Activated CD8-positive, alpha-beta memory T cell treated with anti-CD3 and anti-CD28 coated beads for 48 hours (primary cell): ENCODE measurements around the gene LMX1A.

Source experiments
- DNase-seq, 3 experiments: peaks; one replicate each; pipeline ENCODE4 v3.0.0-alpha.2; 2020; ENCODE audit warnings: low read depth in 2 of 3, low spot score in 2 of 3

LMX1A gene

DNA sequence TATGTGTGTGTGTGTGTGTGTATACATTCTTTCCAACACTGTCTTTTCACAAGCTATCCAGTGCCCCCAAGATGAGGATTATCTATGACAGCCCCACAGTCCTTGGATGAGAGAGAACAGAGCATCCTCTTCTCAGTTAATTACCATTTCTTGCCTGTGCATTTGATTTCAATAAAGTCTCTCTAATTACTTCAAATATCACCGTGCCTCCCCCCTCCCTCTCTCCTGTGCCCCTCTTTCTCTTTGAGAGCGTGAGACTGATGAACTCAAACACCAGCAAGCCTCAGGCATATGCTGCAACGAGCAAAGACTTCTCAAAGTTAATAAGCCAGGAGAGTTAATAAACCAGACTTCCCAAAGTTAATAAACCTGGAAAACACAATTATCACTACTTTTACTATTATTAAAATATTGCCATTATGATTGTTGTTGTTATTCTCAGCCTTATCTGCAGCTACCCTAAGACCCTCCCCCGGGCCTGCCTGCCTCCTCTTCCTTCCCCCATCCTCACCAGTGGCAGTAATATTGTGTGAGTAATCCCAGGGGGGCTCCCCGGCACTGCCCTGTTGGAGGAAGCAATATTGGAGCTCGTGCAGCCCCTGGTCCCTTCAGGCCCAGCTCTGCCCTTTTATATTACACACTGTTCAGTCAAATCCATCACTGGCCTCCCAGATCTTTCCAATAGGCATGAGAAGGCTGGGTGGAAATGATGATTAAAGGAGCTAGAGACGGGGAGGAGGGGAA lies 30.9 kb downstream of the LMX1A start:
- DNase-seq = no peak

DNA sequence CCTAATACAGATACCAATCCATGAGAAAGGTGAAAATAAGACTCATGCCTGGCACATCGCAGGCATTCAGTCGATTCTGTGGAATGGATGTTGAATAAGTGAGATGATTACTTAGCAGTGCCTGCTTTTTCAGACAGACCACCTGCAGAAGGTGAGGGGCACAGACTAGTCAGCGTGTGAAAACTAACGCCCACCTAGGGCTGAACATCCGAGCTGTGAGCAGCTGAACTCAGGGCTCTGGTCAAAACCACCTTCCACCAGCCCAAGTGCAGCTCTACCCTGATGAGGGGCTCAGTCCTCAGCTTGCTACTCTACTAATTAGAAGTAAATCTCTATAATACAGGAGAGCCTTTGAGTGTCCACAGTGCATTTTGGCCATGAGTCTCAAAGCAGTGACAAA lies 32.5 kb downstream of the LMX1A start:
- no peak for DNase-seq

DNA sequence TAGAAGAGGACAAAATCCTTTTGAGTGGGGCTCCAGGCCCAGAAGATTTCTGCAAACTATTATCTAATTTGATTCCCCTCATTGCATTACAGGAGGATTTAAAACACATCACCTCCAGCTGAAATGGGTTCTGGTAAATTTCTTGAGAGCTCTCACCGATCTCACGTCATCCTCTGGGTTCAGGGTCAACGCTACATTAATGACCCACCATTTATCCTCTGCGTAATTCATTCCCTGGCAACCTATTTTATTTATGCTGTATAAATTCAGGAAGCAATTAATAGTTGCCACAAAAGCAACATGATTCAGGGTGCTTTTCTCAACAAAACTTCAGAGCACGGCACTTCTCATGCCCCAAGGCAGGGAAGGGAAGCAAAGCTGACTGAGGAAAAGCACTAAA lies 38.9 kb downstream of the LMX1A start:
- DNase-seq = no peak

GRCh38 chr1:165316153-165316772 lies 40.3 kb downstream of the LMX1A start:
- no peak for DNase-seq

GRCh38 chr1:165315481-165315880 lies 41.0 kb downstream of the LMX1A start:
- no peak for DNase-seq

DNA sequence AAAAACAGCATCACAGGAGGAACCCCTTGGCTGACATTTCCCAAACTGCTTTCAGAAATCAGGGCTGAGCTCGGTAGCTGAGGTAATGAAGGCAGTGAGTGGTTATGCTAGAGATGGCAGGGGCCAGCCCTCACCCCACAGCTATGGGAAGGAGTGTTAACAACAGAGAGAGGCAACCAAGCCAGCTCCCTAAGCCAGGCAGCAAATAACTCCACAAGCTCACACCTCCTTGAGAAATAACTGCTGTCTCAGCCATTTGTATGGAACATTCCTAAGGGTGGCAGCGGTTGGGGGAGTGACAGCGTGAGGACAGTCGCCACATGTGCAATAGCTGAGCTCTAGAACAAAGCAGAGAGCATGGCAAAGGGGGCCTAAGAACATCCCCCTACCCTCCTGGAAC lies 42.6 kb downstream of the LMX1A start:
- DNase-seq = no peak

DNA sequence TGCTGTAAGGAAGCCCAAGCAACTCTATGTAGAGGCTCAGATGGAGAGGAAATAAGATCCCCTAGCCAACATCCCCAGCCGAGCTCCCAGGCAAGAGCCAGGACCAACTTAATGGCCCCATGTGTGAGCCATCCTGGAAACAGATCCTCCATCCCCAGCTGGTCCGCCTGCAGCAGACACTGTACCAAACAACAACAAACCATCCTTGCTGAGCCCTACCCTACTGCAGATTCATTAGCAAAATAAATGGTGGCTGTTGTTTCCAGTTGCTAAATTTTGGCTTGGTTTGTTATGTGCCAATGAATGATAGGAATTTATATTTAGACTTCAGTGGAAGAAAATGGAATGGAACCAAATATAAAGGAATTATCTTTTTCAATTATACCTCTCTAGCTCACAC lies 43.9 kb downstream of the LMX1A start:
- DNase-seq = no peak

DNA sequence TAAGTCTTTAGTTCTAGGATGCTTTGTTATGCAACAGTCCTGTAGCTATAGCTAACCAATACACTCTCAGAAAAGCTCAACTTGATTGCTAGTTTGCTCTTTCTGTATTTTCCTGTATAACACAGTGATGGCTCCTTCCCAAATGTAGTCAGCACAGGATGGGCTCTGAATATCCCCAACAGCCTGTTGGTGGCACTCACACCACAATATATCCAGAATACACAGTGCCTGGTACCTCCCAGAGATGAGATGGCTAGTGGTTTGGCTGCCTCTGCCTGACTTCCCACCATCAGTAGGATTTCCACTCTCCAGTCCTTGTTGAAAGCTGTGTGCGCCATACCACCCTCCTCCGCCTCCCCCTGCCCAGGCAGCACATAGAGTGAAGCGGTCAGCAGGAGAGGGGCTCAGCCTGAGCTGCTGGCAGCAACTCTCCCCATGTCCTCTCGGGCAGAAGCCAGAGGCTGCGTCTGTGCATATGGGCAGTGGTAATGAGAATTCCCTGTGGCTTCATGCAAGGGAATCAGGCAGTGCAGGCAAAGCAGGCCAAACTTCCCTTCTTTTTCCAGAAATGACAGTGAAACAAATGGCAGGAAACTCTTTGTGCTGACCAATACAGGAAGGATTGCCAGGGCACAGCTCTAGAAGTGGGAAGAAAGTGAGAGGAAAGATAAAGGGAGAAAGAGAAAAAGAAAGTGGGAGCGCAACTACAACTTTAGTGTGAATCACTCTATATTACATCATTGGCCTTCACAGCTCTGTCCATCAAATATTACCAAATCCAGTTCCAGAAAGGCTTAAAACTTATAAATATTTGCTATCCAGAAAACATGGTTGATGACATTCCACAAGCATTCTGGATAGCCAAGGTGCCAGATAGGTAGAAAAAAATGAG lies 49.7 kb downstream of the LMX1A start:
- no peak for DNase-seq

GRCh38 chr1:165303386-165303785 lies 53.1 kb downstream of the LMX1A start:
- no peak for DNase-seq

- DNase-seq = no peak
These were observed 56.1 kb downstream of the LMX1A start for GRCh38 chr1:165300400-165300903.

- DNase-seq = no peak
These were observed 58.2 kb downstream of the LMX1A start for GRCh38 chr1:165298203-165298820.

GRCh38 chr1:165296205-165296604 lies 60.3 kb downstream of the LMX1A start:
- DNase-seq = no peak

GRCh38 chr1:165290148-165290547 lies 66.4 kb downstream of the LMX1A start:
- DNase-seq = no peak

DNA sequence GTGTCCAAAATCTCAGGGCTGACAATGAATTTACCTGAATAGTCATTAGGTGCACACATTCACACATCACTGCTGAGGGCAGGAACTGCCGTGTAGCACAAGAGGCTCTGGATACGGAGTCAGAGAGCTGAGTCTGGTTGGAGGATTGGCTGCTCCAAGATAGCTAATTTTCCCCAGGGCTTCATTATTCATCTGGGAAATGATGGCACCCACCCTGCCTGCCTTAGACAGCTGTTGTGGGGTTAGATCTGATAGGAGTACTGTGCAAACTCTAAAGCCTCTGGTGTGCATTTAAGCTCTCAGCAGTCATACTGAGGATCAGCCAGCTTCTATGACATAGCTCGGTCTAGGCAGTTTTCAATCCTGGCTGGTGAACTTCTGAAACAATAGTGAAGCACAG lies 67.0 kb downstream of the LMX1A start:
- no peak for DNase-seq

- DNase-seq = no peak
These were observed 68.0 kb downstream of the LMX1A start for GRCh38 chr1:165288350-165289120.

DNA sequence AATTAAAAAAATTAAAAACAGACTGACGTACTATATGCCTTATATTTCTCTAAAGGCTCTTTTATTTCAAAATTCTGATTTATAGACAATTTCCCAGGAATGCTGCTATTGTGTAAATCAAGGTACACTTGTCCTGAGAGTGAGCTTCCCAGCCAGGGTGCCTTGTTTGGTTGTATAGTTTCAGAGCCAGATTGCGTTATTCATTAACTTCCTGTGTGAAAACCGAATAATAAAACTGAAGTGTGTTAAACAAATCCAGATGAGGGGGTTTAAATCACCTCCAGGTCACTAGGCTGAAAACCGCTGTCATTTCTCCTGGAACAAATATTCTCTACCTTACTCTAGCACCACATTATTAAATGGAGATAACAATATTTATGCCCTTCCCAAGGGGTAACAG lies 68.7 kb downstream of the LMX1A start:
- DNase-seq = no peak

DNA sequence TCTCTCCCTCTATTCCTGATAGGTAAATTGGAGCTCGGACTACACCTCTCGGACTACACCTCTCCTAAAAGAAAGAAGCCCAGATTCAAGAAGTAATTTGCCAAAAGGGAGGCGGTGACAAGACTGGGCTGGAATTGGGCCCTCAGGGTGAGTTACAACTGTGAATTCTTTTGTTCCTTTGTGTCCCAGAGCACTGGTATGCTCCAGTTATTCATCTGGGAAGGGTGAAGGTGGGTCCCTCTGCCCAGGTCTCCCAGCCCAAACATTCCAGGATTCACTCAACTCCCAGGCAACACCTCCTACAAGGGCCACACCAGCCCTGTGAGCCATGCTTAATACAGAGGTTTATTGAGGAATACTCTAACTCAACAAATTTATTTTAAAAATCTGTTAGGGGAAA lies 69.2 kb downstream of the LMX1A start:
- no peak for DNase-seq

DNA sequence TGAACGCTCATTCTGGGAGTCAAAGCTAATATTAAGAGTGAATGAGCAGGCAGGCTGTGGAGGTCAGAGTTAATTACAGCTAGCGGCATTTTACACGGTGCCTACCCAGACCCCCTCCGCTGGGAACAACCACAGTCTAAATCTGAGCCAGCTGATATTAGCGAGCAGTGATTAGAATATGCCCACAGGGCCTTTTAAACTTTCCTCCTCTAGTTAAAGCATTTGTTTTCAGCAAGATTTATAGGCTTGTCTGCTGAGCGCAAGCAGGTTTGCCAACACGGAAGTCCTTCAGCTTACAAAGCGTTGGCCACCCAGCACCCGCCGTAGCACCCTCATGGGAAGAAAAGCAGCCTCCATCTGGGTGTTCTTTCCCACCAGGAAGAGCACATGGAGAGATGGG lies 72.1 kb downstream of the LMX1A start:
- DNase-seq = no peak

DNA sequence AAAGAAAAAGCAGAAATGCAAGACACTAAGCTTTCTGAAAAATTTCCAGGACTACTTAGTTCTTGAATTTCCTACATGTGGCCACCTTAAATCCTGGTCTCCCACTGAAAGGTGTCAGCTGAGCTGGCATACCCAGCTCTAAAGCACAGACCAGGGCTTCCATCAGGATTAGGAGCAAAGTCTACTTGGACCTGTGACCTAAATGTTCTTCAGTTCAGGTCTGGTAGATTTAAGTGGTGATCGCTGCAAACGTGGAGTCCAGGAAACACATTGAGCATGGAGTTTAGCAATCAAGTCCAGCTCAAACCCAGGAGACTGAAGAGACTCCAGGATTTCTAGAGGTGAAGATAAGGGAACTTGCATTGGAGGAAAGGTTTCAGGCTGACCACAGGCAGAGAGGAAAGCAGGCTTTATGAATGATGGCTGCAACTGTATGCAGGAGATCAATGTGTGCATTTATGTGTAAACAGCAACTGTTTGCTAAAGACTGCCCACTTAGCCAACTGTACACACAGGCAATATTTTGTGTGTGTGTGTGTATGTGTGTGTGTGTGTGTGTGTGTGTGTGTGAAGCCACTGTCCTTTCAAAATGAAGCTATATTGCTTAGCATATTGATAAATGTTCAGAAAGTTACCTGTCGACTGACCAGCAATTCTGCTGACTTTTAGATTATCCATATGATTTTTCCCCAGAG lies 75.2 kb downstream of the LMX1A start:
- no peak for DNase-seq

GRCh38 chr1:165279882-165280281 lies 76.6 kb downstream of the LMX1A start:
- no peak for DNase-seq
